Kidney (tissue), 22 donors: Measurements from ENCODE around the gene AGXT. TPM values are rescaled to one million over a fixed set of nuclear protein-coding genes. Genes with fewer than 3 reads are reported as not detected.

ENCODE experiments used
- DNase-seq, 5 donors: peaks; one replicate each; pipeline ENCODE4 v3.0.0-alpha.2; 2013 to 2020
- FAIRE-seq: peaks from 2 replicates; lab custom pipeline; 2012; peaks lifted over from hg19 to GRCh38; lab: Jason Lieb, UNC
- H3K27ac ChIP-seq, 2 donors: one replicate each; pipeline ENCODE4 v1.7.0; 2013; ENCODE audit warnings: low read depth in 2 of 2, low read length in 2 of 2, inconsistent platforms in 1 of 2
- H3K27me3 ChIP-seq: one replicate; pipeline ENCODE4 v1.7.1; 2013; ENCODE audit warnings: low read length, inconsistent platforms; ENCODE audit not compliant: control insufficient read depth, insufficient read depth
- H3K36me3 ChIP-seq, 3 donors: one replicate each; pipeline versions ENCODE4 v1.7.0 to v1.7.1; 2013; ENCODE audit warnings: low read length in 3 of 3, control low read depth in 1 of 3, inconsistent platforms in 1 of 3; ENCODE audit not compliant: insufficient read depth in 3 of 3, control insufficient read depth in 2 of 3
- H3K4me1 ChIP-seq, 3 donors: one replicate each; pipeline versions ENCODE4 v1.7.0 to v1.7.1; 2013; ENCODE audit warnings: low read length in 3 of 3, inconsistent platforms in 1 of 3, low read depth in 1 of 3; ENCODE audit not compliant: control insufficient read depth in 2 of 3, insufficient read depth in 2 of 3
- H3K4me3 ChIP-seq, 3 donors: one replicate each; pipeline versions ENCODE4 v1.7.0 to v1.8.1; 2013; ENCODE audit warnings: low read length in 3 of 3, control low read depth in 1 of 3, inconsistent platforms in 1 of 3
- H3K9ac ChIP-seq, 3 donors: one replicate each; pipeline versions ENCODE4 v1.7.0 to v1.7.1; 2013; ENCODE audit warnings: low read length in 3 of 3, control low read depth in 1 of 3, inconsistent platforms in 1 of 3
- H3K9me3 ChIP-seq, 3 donors: one replicate each; pipeline versions ENCODE4 v1.7.0 to v1.7.1; 2013; ENCODE audit warnings: low read length in 3 of 3, control low read depth in 1 of 3, inconsistent platforms in 1 of 3; ENCODE audit not compliant: control insufficient read depth in 2 of 3, insufficient read depth in 1 of 3
- CTCF ChIP-seq: IDR thresholded peaks from 3 replicates; pipeline ENCODE4 v1.5.1; 2012; ENCODE audit warnings: mild to moderate bottlenecking, moderate library complexity, borderline replicate concordance; ENCODE audit not compliant: insufficient read depth; ENCODE audit errors: extremely low read depth
- intact Hi-C: fragments of 100-400 bp; cut with DNase I; formaldehyde crosslinking; loops from one replicate; pipeline ENCODE4 v1.11.1; 2022
- long read RNA-seq, 10 donors: library from polyadenylated mRNA in 1 of 10; unstranded in 1 of 10; transcript quantifications; one replicate each; pipeline ENCODE4 v2.0.0 and lab custom pipeline, GENCODE V29; 2021 to 2026
- polyA plus RNA-seq: library from polyadenylated mRNA; stranded (reverse); fragments of 350-450 nt; fragmentation: Illumina TruSeq; extraction: RNeasy Lipid Tissue Mini Kit (QIAGEN cat#74804); gene quantifications from one replicate; pipeline ENCODE4 v1.2.3, GENCODE V29; 2014; ENCODE audit warnings: low read depth, low replicate concordance; ENCODE audit not compliant: insufficient read depth
- total RNA-seq: library from RNA; stranded (reverse); fragmentation: NEBNext Ultra II Directional; extraction: Animal tissue kit (Norgen Biotek cat#: 25700); gene quantifications from one replicate; pipeline ENCODE4 v1.2.1, GENCODE V29; 2021
- donor health status: control.
- donor health status: control.
- donor health status: control.
- donor health status: control.
- donor health status: control.
- donor health status: DM: yes; HTN: yes; CAD: no.
- donor health status: Normal renal cell carcinoma (clear cell type).

Gene AGXT
- total RNA-seq, result 0.09 TPM
- polyA plus RNA-seq, result 12.5 TPM
- long read RNA-seq, donor 1, result 0 reads
- long read RNA-seq, donor 2, result 0 reads
- long read RNA-seq, donor 3, result 0 reads
- long read RNA-seq, donor 4, result 0 reads
- long read RNA-seq, donor 5, result 0 reads
- long read RNA-seq, donor 6, result 0 reads
- long read RNA-seq, donor 7, partial matches to known transcripts, result 0 of 1 reads
- long read RNA-seq, donor 7, other reads (novel, unspliced or antisense), result 1 of 1 reads
- long read RNA-seq, donor 8, result 0 reads
- long read RNA-seq, donor 9, result 0 reads
- long read RNA-seq, donor 10, result 0 reads

- no peak for TF ChIP-seq CTCF
- Histone ChIP-seq H3K4me1 (no peaks in the 10 kb centered on the region), H3K9me3 (no peaks in the 10 kb centered on the region), H3K27ac (no peak within 1 kb of the TSS), H3K4me3 (peak within 1 kb of the TSS in 1 of 3 donors; percentile 25), H3K36me3 (no peaks in the 10 kb centered on the region), H3K9ac (no peak within 1 kb of the TSS), H3K27me3 (no peaks in the 10 kb centered on the region)
- FAIRE-seq (no peak), DNase-seq (no peak)
- intact Hi-C loops, result no loop called here
Observed at GRCh38 chr2:240868286-240869108, at the start of gene AGXT. AGXT (plus strand) TSS chr2:240868824; CDS start chr2:240868866, 42 bp downstream.

- TF ChIP-seq CTCF, result no peak
- Histone ChIP-seq H3K4me1 (no peaks in the 10 kb centered on the region), H3K4me3 (no peak overlapping the region), H3K36me3 (peaks cover 0 to 2% (median 0%) of the 10 kb centered on the region in 3 donors), H3K9ac (no peak overlapping the region), H3K27ac (no peak overlapping the region), H3K27me3 (peaks cover 6% of the 10 kb centered on the region), H3K9me3 (peaks cover 0 to 14% (median 0%) of the 10 kb centered on the region in 3 donors)
- peak in 4 of 5 donors; percentile 55 to 79 (median 60) for DNase-seq
- FAIRE-seq, result no peak
- intact Hi-C loops, result no loop called here
Observed at GRCh38 chr2:240819126-240819857, 49.3 kb upstream of the AGXT start.

- no peak within 1 kb of the TSS for H3K9ac ChIP-seq
- no peak within 1 kb of the TSS for H3K27ac ChIP-seq
- H3K4me3 ChIP-seq, result no peak within 1 kb of the TSS
- peaks cover 0 to 2% (median 0%) of the 10 kb centered on the region in 3 donors for H3K36me3 ChIP-seq
- H3K9me3 ChIP-seq, result peaks cover 0 to 10% (median 0%) of the 10 kb centered on the region in 3 donors
- no peaks in the 10 kb centered on the region for H3K4me1 ChIP-seq
- FAIRE-seq (no peak), DNase-seq (peak in 4 of 5 donors; percentile 75 to 89 (median 84))
- TF ChIP-seq CTCF, result no peak
- intact Hi-C loops, result no loop called here
- peaks cover 6% of the 10 kb centered on the region for H3K27me3 ChIP-seq
Observed at GRCh38 chr2:240819858-240820606, 48.6 kb upstream of the AGXT start, which contains the start of gene KIF1A. KIF1A (minus strand) TSS chr2:240820219; CDS start chr2:240797752, 22,467 bp downstream.
